SK-N-SH treated with all-trans-retinoic acid at 6 μM for 48 hours (cell line): Measurements from ENCODE around the gene UBA7.

Experiments used
- ATAC-seq: fragments of 200-7000 bp; cut with Tn5 transposase; 3 replicates; pipeline ENCODE4 v1.9.1; 2020; ENCODE audit warnings: mild to moderate bottlenecking, moderate library complexity
- ARNTL ChIP-seq: fragments of 450-650 bp; formaldehyde crosslinking; IDR thresholded peaks from 2 replicates; pipeline ENCODE4 v1.5.0; 2020; ENCODE audit warnings: low read depth, mild to moderate bottlenecking, moderate library complexity, borderline replicate concordance
- BACH2 ChIP-seq: fragments of 250-450 bp; sonication (Bioruptor Pico); IDR thresholded peaks from 2 replicates; pipeline ENCODE4 v1.9.0; 2021; ENCODE audit warnings: mild to moderate bottlenecking, borderline replicate concordance
- CSDC2 ChIP-seq: fragments of 250-450 bp; sonication (Bioruptor Pico); IDR thresholded peaks from 2 replicates; pipeline ENCODE4 v1.5.0; 2020; ENCODE audit warnings: mild to moderate bottlenecking, moderate library complexity
- CSRNP3 ChIP-seq: fragments of 250-450 bp; sonication (Bioruptor Pico); IDR thresholded peaks from 2 replicates; pipeline ENCODE4 v1.5.1; 2021; ENCODE audit warnings: mild to moderate bottlenecking, moderate library complexity
- ESRRG ChIP-seq: fragments of 250-450 bp; sonication (Bioruptor Pico); IDR thresholded peaks from 2 replicates; pipeline ENCODE4 v1.6.1; 2021; ENCODE audit warnings: mild to moderate bottlenecking
- GLIS3 ChIP-seq: fragments of 250-450 bp; sonication (Bioruptor Pico); IDR thresholded peaks from 2 replicates; pipeline ENCODE4 v1.5.0; 2020; ENCODE audit warnings: mild to moderate bottlenecking, moderate library complexity
- ISL1 ChIP-seq: fragments of 250-450 bp; sonication (Bioruptor Pico); IDR thresholded peaks from 2 replicates; pipeline ENCODE4 v2.1.2; 2022; ENCODE audit warnings: mild to moderate bottlenecking, moderate library complexity
- OSR1 ChIP-seq: fragments of 250-450 bp; sonication (Bioruptor Pico); IDR thresholded peaks from 2 replicates; pipeline ENCODE4 v1.8.0; 2022; ENCODE audit warnings: moderate library complexity, mild to moderate bottlenecking, inconsistent platforms
- PATZ1 ChIP-seq: fragments of 250-450 bp; sonication (Bioruptor Pico); IDR thresholded peaks from 2 replicates; pipeline ENCODE4 v1.8.0; 2020; ENCODE audit warnings: mild to moderate bottlenecking, moderate library complexity, borderline replicate concordance
- POU6F1 ChIP-seq: fragments of 250-450 bp; sonication (Bioruptor Pico); IDR thresholded peaks from 2 replicates; pipeline ENCODE4 v1.8.0; 2021; ENCODE audit warnings: low read depth, mild to moderate bottlenecking, moderate library complexity, borderline replicate concordance
- RARB ChIP-seq: fragments of 250-450 bp; sonication (Bioruptor Pico); IDR thresholded peaks from 2 replicates; pipeline ENCODE4 v1.8.0; 2021; ENCODE audit warnings: mild to moderate bottlenecking, moderate library complexity
- TOX ChIP-seq: fragments of 250-450 bp; sonication (Bioruptor Pico); IDR thresholded peaks from 2 replicates; pipeline ENCODE4 v1.8.0; 2021; ENCODE audit warnings: mild to moderate bottlenecking, moderate library complexity, borderline replicate concordance
- TSHZ2 ChIP-seq: fragments of 250-450 bp; sonication (Bioruptor Pico); IDR thresholded peaks from 2 replicates; pipeline ENCODE4 v1.5.0; 2020; ENCODE audit warnings: mild to moderate bottlenecking, moderate library complexity
- ZC3H10 ChIP-seq: fragments of 250-450 bp; sonication (Bioruptor Pico); IDR thresholded peaks from 2 replicates; pipeline ENCODE4 v1.5.1; 2021; ENCODE audit warnings: mild to moderate bottlenecking, moderate library complexity
- ZFP3 ChIP-seq: fragments of 250-450 bp; sonication (Bioruptor Pico); IDR thresholded peaks from 2 replicates; pipeline ENCODE4 v1.5.0; 2020; ENCODE audit warnings: mild to moderate bottlenecking, moderate library complexity
- ZFP30 ChIP-seq: fragments of 450-650 bp; formaldehyde crosslinking; IDR thresholded peaks from 2 replicates; pipeline ENCODE4 v1.5.0; 2022; ENCODE audit warnings: mild to moderate bottlenecking, moderate library complexity
- ZNF565 ChIP-seq: fragments of 450-650 bp; formaldehyde crosslinking; conservative IDR thresholded peaks from 2 replicates; pipeline ENCODE4 v1.5.0; 2020; ENCODE audit warnings: low read depth, mild to moderate bottlenecking, moderate library complexity
- ZNF70 ChIP-seq: fragments of 450-650 bp; formaldehyde crosslinking; IDR thresholded peaks from 2 replicates; pipeline ENCODE4 v1.5.0; 2020; ENCODE audit warnings: mild to moderate bottlenecking, moderate library complexity
- ZNF8 ChIP-seq: fragments of 450-650 bp; formaldehyde crosslinking; IDR thresholded peaks from 2 replicates; pipeline ENCODE4 v1.5.0; 2020; ENCODE audit warnings: mild to moderate bottlenecking, moderate library complexity

The UBA7 gene

GRCh38 chr3:49855662-49856061 is 41.9 kb upstream of the UBA7 start (continued):
- TF ChIP-seq CSRNP3 (CRISPR knock-in tag) (no peak), RARB (CRISPR knock-in tag) (no peak), ESRRG (CRISPR knock-in tag) (no peak)

- TF ChIP-seq ZNF8, result no peak
- TF ChIP-seq ISL1 (CRISPR knock-in tag), result no peak
- no peak for TF ChIP-seq CSDC2
- no peak for TF ChIP-seq TOX
- TF ChIP-seq ARNTL (CRISPR knock-in tag), result no peak
- TF ChIP-seq ZNF565 (CRISPR knock-in tag), result no peak
- TF ChIP-seq ZNF70, result no peak
- TF ChIP-seq GLIS3 (CRISPR knock-in tag), result no peak
- TF ChIP-seq ZC3H10 (CRISPR knock-in tag), result no peak
- TF ChIP-seq CSRNP3 (CRISPR knock-in tag), result no peak
- TF ChIP-seq TSHZ2 (CRISPR knock-in tag), result no peak
- TF ChIP-seq RARB (CRISPR knock-in tag), result no peak
- no peak for TF ChIP-seq ZFP30 (CRISPR knock-in tag)
- TF ChIP-seq PATZ1 (CRISPR knock-in tag), result no peak
- no peak for TF ChIP-seq ZFP3
- TF ChIP-seq POU6F1 (CRISPR knock-in tag), result no peak
- TF ChIP-seq OSR1 (CRISPR knock-in tag), result no peak
- no peak for ATAC-seq
These were observed 31.9 kb upstream of the UBA7 start for GRCh38 chr3:49845694-49846093.

- ATAC-seq, result no peak
- no peak for TF ChIP-seq ZNF565 (CRISPR knock-in tag)
- TF ChIP-seq ZNF8, result no peak
- no peak for TF ChIP-seq ZFP30 (CRISPR knock-in tag)
- TF ChIP-seq BACH2 (CRISPR knock-in tag), result no peak
These were observed 30.9 kb upstream of the UBA7 start for GRCh38 chr3:49844464-49845183.
